ENCODE data around the gene NDUFB11. TPM values are rescaled to one million over a fixed set of nuclear protein-coding genes. Genes with fewer than 3 reads are reported as not detected.
A peak's percentile ranks its signal among the peaks of the same experiment; 100 is the strongest.
"Not testable (repeated sequence)": the region's sequence is repeated elsewhere in the genome, so short reads cannot be mapped to it uniquely, and the experiment has no call there.

NDUFB11 gene
- total and polyA plus RNA-seq, 5 donors from 2014 or later = 50.3 to 190 (median 179) TPM

DNA sequence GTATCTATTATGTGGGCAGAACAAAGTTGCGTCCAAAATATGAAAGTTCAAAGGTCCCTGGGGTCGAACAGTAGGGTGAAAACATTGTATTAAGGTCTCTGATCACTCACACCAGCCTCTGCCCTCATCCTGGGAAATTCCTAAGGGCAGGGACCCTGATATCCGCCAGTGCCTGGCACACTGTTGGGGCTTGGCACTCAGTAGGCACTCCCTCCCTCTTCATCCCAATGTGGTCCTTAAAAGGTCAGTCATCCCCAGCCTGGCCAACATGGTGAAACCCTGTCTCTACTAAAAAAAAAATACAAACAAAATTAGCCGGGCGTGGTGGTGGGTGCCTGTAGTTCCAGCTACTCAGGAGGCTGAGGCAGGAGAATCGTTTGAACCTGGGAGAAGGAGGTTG, 6.3 kb downstream of the NDUFB11 start:
- ATAC-seq (ENCODE audit: low read depth in 2 of 2) (no peak), DNase-seq (no peak)
- H3K36me3 ChIP-seq (ENCODE audit: control insufficient read depth, insufficient read depth, low read length) = peaks cover 7% of the 10 kb centered on the region
- no peak overlapping the region for H3K4me3 ChIP-seq (ENCODE audit: low read depth, low read length)
- no peaks in the 10 kb centered on the region for H3K9me3 ChIP-seq (ENCODE audit: control insufficient read depth in 2 of 2, low read length in 2 of 2)
- peaks cover 17% of the 10 kb centered on the region for H3K36me3 Mint-ChIP-seq
- H3K4me3 Mint-ChIP-seq = no peak overlapping the region
- H3K27ac Mint-ChIP-seq = no peak overlapping the region
- peaks cover 0 to 2% (median 0%) of the 10 kb centered on the region in 7 donors for H3K9me3 Mint-ChIP-seq
- H3K4me1 ChIP-seq (ENCODE audit: control insufficient read depth, insufficient read depth, low read length, poor library complexity, severe bottlenecking) = no peaks in the 10 kb centered on the region
- H3K27me3 Mint-ChIP-seq = no peaks in the 10 kb centered on the region
- no peaks in the 10 kb centered on the region for H3K27me3 ChIP-seq (ENCODE audit: control insufficient read depth, insufficient read depth, low read length)
- H3K27ac ChIP-seq (ENCODE audit: insufficient read depth, low read length, poor library complexity, severe bottlenecking) = no peak overlapping the region
- peaks cover 3 to 10% (median 6%) of the 10 kb centered on the region in 4 donors for H3K4me1 Mint-ChIP-seq

DNA sequence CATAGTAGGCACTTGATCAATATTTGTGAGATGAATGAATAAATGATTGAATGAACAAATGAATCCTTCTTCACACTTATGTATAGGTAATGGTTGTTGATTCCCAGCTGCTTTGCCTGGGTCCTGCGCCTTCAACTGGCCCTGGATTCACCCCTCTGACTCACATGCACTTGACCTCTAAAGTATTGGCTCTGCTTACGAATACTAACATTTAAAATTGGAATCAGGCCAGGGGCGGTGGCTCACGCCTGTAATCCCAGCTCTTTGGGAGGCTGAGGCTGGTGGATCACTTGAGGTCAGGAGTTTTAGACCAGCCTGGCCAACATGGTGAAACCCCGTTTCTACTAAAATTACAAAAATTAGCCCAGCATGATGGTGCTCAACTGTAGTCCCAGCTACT, 8.9 kb downstream of the NDUFB11 start:
- not testable (repeated sequence) for ATAC-seq (ENCODE audit: low read depth in 2 of 2)

DNA sequence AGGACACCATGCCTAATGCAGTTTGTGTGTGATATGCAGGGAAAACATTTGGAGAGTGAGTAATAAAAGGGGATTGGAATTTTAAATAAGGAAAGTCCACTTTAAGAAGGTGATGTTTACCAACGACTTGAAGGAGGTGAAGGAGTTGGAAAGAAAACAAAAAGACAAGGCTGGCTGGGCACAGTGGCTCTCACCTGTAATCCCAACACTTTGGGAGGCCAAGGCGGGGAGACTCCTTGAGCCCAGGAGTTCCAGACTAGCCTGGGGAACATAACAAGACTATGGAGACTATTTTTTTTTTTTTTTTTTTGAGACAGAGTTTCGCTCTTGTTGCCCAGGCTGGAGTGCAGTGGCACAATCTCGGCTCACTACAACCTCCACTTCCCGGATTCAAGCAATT, 11.0 kb downstream of the NDUFB11 start:
- Mint-ChIP-seq H3K36me3 (no peaks in the 10 kb centered on the region), H3K27me3 (no peaks in the 10 kb centered on the region), H3K4me3 (peak overlapping the region in 1 of 4 donors; percentile 27), H3K4me1 (peaks cover 4 to 11% (median 5%) of the 10 kb centered on the region in 4 donors), H3K9me3 (peaks cover 0 to 2% (median 0%) of the 10 kb centered on the region in 7 donors), H3K27ac (peak overlapping the region in 1 of 3 donors; percentile 14)
- DNase-seq (no peak), ATAC-seq (ENCODE audit: low read depth in 2 of 2) (no peak)
- no peak overlapping the region for H3K4me3 ChIP-seq (ENCODE audit: low read depth, low read length)
- H3K27ac ChIP-seq (ENCODE audit: insufficient read depth, low read length, poor library complexity, severe bottlenecking) = no peak overlapping the region
- H3K4me1 ChIP-seq (ENCODE audit: control insufficient read depth, insufficient read depth, low read length, poor library complexity, severe bottlenecking) = no peaks in the 10 kb centered on the region
- no peaks in the 10 kb centered on the region for H3K36me3 ChIP-seq (ENCODE audit: control insufficient read depth, insufficient read depth, low read length)
- no peaks in the 10 kb centered on the region for H3K27me3 ChIP-seq (ENCODE audit: control insufficient read depth, insufficient read depth, low read length)
- H3K9me3 ChIP-seq (ENCODE audit: control insufficient read depth in 2 of 2, low read length in 2 of 2) = no peaks in the 10 kb centered on the region

More for the DNA sequence above, 8.9 kb downstream of the NDUFB11 start:
- not testable (repeated sequence) for H3K27me3 ChIP-seq (ENCODE audit: control insufficient read depth, insufficient read depth, low read length); H3K36me3 ChIP-seq (ENCODE audit: control insufficient read depth, insufficient read depth, low read length); DNase-seq; H3K9me3 Mint-ChIP-seq; H3K4me3 Mint-ChIP-seq; H3K4me1 Mint-ChIP-seq; H3K4me3 ChIP-seq (ENCODE audit: low read depth, low read length); H3K27ac ChIP-seq (ENCODE audit: insufficient read depth, low read length, poor library complexity, severe bottlenecking); H3K27me3 Mint-ChIP-seq; H3K9me3 ChIP-seq (ENCODE audit: control insufficient read depth in 2 of 2, low read length in 2 of 2); H3K36me3 Mint-ChIP-seq; H3K4me1 ChIP-seq (ENCODE audit: control insufficient read depth, insufficient read depth, low read length, poor library complexity, severe bottlenecking)
- peak overlapping the region in 1 of 3 donors; percentile 79 for H3K27ac Mint-ChIP-seq

GRCh38 chrX:47129899-47130358, 14.6 kb downstream of the NDUFB11 start:
- H3K4me1 ChIP-seq (ENCODE audit: control insufficient read depth, insufficient read depth, low read length, poor library complexity, severe bottlenecking) = no peaks in the 10 kb centered on the region
- no peaks in the 10 kb centered on the region for H3K36me3 Mint-ChIP-seq
- H3K27me3 ChIP-seq (ENCODE audit: control insufficient read depth, insufficient read depth, low read length) = no peaks in the 10 kb centered on the region
- no peaks in the 10 kb centered on the region for H3K36me3 ChIP-seq (ENCODE audit: control insufficient read depth, insufficient read depth, low read length)
- H3K4me3 Mint-ChIP-seq = peak overlapping the region; percentile 97 to 98 (median 98)
- no peaks in the 10 kb centered on the region for H3K27me3 Mint-ChIP-seq
- H3K27ac Mint-ChIP-seq = peak overlapping the region in 2 of 3 donors; percentile 92 to 95
- H3K4me1 Mint-ChIP-seq = peaks cover 4 to 11% (median 5%) of the 10 kb centered on the region in 4 donors
- H3K27ac ChIP-seq (ENCODE audit: insufficient read depth, low read length, poor library complexity, severe bottlenecking) = peak overlapping the region; percentile 74
- H3K4me3 ChIP-seq (ENCODE audit: low read depth, low read length) = peak overlapping the region; percentile 84
- no peaks in the 10 kb centered on the region for H3K9me3 ChIP-seq (ENCODE audit: control insufficient read depth in 2 of 2, low read length in 2 of 2)
- DNase-seq (no peak), ATAC-seq (ENCODE audit: low read depth in 2 of 2) (no peak)
- no peaks in the 10 kb centered on the region for H3K9me3 Mint-ChIP-seq

DNA sequence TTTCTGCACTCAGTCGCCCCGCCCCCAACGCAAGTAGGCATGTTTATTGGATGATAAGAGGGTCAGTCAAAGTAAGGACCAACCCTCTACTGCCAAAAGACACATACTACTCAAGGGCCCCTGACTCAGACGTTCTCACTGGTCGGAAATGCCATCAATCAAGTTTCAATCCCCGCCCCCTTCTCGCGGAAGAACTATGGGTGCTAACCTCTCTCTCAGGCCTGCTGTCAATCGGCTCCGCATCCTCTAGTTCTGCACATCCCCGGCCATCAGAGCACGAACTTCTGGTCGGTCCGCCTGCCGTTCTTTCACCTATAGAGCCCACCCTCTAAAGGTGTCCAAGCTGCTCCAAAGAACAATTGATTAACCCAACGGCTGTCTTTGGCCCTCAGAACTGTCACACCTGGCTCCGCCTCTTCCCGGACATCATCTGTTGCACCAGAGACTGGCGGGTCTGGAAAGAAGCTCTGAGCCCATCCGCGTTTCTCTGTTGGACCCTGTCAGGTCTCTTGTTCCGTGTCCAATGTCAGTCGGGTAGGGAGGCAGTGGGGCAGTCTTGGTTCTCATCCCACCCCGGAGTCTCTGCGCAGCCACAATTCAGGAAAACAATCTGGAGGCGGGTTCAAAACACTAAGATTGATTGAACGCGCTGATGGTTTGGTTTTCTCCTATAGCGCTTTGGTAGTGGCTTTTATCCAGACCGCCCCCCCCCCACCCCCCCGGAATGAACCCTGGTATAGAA, 15.2 kb downstream of the NDUFB11 start:
- peak overlapping the region; percentile 84 for H3K4me3 ChIP-seq (ENCODE audit: low read depth, low read length)
- peak overlapping the region; percentile 92 to 99 (median 95) for H3K27ac Mint-ChIP-seq

GRCh38 chrX:47124466-47124865, 20.0 kb downstream of the NDUFB11 start:
- H3K9me3 ChIP-seq (ENCODE audit: control insufficient read depth in 2 of 2, low read length in 2 of 2); H3K9me3 Mint-ChIP-seq; H3K4me3 Mint-ChIP-seq; ATAC-seq (ENCODE audit: low read depth in 2 of 2); DNase-seq; H3K36me3 ChIP-seq (ENCODE audit: control insufficient read depth, insufficient read depth, low read length); H3K27ac ChIP-seq (ENCODE audit: insufficient read depth, low read length, poor library complexity, severe bottlenecking); H3K36me3 Mint-ChIP-seq; H3K4me1 ChIP-seq (ENCODE audit: control insufficient read depth, insufficient read depth, low read length, poor library complexity, severe bottlenecking); H3K27me3 ChIP-seq (ENCODE audit: control insufficient read depth, insufficient read depth, low read length); H3K27me3 Mint-ChIP-seq; H3K4me3 ChIP-seq (ENCODE audit: low read depth, low read length); H3K4me1 Mint-ChIP-seq; H3K27ac Mint-ChIP-seq: not testable (repeated sequence)

More for the DNA sequence above, 15.2 kb downstream of the NDUFB11 start:
- H3K9me3 Mint-ChIP-seq = no peaks in the 10 kb centered on the region
- H3K4me1 Mint-ChIP-seq = peaks cover 4 to 11% (median 5%) of the 10 kb centered on the region in 4 donors
- Histone ChIP-seq H3K4me1 (ENCODE audit: control insufficient read depth, insufficient read depth, low read length, poor library complexity, severe bottlenecking) (no peaks in the 10 kb centered on the region), H3K9me3 (ENCODE audit: control insufficient read depth in 2 of 2, low read length in 2 of 2) (no peaks in the 10 kb centered on the region), H3K27me3 (ENCODE audit: control insufficient read depth, insufficient read depth, low read length) (no peaks in the 10 kb centered on the region), H3K27ac (ENCODE audit: insufficient read depth, low read length, poor library complexity, severe bottlenecking) (peak overlapping the region; percentile 74), H3K36me3 (ENCODE audit: control insufficient read depth, insufficient read depth, low read length) (no peaks in the 10 kb centered on the region)
- DNase-seq = peak; percentile 81 to 96 (median 93)
- peak; percentile 98 to 99 for ATAC-seq (ENCODE audit: low read depth in 2 of 2)
- no peaks in the 10 kb centered on the region for H3K36me3 Mint-ChIP-seq
- no peaks in the 10 kb centered on the region for H3K27me3 Mint-ChIP-seq
- H3K4me3 Mint-ChIP-seq = peak overlapping the region; percentile 97 to 98 (median 98)

- not testable (repeated sequence) for H3K9me3 Mint-ChIP-seq; H3K27ac ChIP-seq (ENCODE audit: insufficient read depth, low read length, poor library complexity, severe bottlenecking); H3K4me1 ChIP-seq (ENCODE audit: control insufficient read depth, insufficient read depth, low read length, poor library complexity, severe bottlenecking); H3K4me3 Mint-ChIP-seq; H3K4me1 Mint-ChIP-seq; H3K27me3 Mint-ChIP-seq; DNase-seq; ATAC-seq (ENCODE audit: low read depth in 2 of 2); H3K36me3 ChIP-seq (ENCODE audit: control insufficient read depth, insufficient read depth, low read length); H3K27ac Mint-ChIP-seq; H3K9me3 ChIP-seq (ENCODE audit: control insufficient read depth in 2 of 2, low read length in 2 of 2); H3K27me3 ChIP-seq (ENCODE audit: control insufficient read depth, insufficient read depth, low read length); H3K4me3 ChIP-seq (ENCODE audit: low read depth, low read length); H3K36me3 Mint-ChIP-seq
Measured at GRCh38 chrX:47116551-47117110, 27.9 kb downstream of the NDUFB11 start.

Data from CD4-positive, CD25-positive, alpha-beta regulatory T cell (primary cell).